Activated T-helper 1 cell treated with anti-CD3 and anti-CD28 coated beads, Interleukin-2, amount 50 U/mL, for 16 hours (primary cell): ENCODE measurements around the gene ANAPC4.

ENCODE experiments used
- DNase-seq, 2 donors: peaks; one replicate each; pipeline ENCODE4 v3.0.0-alpha.2; 2020; ENCODE audit warnings: low read depth in 1 of 2, low spot score in 1 of 2

Gene ANAPC4

DNA sequence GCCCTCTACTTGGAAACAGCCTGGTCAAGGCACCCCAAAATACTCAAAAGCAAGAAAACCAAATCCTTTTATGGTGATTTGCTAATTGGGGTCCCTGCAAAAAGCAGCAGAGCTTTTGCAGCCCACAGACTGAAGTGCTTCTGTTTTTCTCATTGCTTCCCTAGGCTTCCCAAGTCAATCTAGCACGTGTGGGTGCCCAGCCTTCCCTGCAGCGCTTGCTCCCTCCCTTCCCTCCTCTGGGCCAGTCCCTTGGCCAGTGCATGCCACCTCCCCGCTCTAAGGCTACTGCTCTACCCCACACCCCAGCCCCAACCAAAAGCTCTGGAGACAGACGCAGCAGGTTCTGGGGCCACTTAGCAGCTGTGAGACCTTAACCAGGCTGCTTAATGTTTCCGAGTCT is 53.6 kb downstream of the ANAPC4 start:
- no peak for DNase-seq

GRCh38 chr4:25433966-25434827 is 57.1 kb downstream of the ANAPC4 start:
- no peak for DNase-seq

DNA sequence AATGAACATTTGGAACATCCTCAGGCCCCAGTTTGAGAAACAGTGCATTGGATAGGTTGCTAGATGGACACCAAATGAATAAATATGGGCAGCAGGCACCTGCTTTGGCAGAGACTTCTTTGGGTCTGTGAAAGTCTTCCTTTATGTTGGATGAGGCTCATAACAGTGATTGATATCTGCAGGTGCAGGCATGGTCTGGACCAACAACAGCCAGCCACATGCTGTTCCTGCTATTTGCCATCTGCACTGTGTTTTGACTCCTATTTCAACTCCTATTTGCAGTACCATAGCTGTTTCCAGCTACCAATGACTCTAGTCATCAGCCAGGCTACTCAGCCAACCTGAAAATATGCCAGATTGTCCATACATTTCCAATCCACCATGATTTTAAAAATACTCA is 60.9 kb downstream of the ANAPC4 start:
- no peak for DNase-seq

DNA sequence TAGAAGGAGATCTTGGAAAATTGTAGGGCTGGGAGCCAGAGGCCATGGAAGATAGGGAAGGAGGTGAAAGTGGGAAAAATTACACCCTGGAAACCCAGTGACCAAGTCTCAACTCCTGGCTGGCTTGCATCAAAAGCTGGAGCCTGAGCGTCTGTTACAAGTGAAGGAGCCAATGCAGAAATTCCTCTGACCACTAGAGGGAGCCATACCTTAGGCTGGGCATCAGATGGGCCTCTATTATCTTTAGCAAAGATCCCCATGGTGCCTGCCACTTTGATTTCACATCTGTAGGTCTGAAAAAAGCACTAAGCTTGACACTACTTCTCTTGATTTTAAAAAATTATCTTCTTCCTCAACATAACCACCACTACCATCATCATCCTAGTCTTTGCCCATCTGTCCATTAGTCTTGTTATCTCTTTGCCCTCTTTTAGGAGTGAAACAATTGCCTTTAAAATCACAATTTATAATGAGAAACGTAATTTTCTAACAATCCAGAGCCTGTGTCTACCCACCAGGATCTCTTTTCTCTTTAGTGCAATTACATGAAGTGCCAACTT is 62.9 kb downstream of the ANAPC4 start:
- DNase-seq: peak in 1 of 2 donors; percentile 2

DNA sequence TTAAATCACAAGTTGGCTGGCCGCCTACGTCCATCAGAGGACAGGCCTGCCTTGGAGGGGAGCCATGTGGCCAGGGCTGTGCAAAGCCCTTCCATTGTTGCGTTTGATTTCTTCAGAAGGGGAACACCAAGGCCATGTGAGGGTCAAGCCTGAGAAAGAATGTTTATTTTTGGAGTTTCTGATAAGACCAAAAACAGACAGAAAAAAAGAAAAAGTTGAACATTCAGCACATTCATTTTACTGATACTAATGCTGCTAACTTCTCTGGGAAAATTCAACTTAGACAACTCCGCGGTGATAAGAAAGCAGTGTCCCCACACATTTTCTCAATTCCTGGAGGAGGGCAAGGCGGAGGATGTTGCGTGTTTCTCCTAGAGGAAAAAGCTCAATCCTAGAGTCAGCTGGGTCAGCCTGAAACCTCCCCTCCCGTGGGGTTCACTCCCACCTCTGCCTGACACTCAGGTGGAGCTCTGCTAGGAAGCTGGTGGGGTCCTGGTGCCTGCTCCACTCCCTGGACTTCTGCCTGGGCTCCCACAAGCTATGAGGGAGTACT is 63.5 kb downstream of the ANAPC4 start:
- DNase-seq: no peak

- no peak for DNase-seq
Observed at GRCh38 chr4:25441519-25442117, 64.6 kb downstream of the ANAPC4 start.

- DNase-seq: no peak
Observed at GRCh38 chr4:25442863-25443307, 65.8 kb downstream of the ANAPC4 start.

- DNase-seq: no peak
Observed at GRCh38 chr4:25443851-25444250, 66.8 kb downstream of the ANAPC4 start.

DNA sequence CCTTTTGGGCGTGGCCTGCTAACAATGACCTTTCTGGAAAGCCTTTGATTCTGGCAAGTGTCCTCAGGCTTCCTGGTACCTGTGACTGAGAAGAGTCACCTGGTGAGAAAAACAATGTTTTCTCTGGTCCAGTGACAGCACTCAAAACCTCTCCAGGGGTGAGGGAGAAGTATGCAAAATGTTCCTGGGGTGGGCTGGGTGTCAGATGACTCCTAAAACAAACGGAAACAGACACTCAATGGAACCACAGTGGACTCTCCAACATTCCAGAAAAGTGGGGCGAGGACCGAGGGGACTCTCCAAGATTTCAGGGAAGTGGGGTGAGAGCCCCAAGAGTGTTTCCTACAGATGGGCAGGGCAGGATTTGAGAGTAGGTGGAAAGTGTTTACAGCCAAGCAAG is 69.5 kb downstream of the ANAPC4 start:
- DNase-seq: no peak

DNA sequence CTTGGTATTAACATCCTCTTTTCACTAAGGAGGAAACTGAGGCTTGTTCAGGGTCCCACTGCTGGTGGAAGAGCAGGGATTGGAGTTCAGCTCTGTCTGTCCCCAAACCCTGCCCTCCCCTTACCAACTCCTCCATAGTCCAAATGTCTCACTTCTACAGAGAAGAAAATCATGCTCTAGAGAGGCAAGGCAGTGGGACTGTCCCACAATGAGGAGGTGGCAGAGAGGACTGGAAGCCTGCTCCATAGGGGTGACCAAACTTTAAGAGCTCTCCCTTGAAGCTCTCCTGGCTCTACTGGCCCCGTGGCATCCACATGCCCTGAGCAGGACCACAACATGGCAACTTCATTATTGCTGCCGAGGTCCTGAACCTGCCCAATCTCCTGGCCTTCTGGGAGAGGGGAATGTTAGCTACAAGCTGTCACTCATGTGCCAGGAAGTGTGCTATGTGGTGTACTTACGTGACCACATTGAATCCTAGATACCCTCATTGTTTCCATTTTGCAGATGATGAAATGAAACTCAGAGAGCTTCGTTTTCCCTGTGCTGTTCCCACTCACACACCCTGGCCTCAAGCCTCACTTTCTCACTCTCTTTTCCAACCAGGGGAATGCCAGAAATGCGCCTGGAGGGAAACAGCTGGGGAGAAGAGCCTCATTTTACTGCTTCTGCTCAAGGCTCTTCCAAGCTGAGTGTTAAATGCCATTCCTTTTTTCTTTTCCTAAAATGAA is 71.5 kb downstream of the ANAPC4 start:
- no peak for DNase-seq

DNA sequence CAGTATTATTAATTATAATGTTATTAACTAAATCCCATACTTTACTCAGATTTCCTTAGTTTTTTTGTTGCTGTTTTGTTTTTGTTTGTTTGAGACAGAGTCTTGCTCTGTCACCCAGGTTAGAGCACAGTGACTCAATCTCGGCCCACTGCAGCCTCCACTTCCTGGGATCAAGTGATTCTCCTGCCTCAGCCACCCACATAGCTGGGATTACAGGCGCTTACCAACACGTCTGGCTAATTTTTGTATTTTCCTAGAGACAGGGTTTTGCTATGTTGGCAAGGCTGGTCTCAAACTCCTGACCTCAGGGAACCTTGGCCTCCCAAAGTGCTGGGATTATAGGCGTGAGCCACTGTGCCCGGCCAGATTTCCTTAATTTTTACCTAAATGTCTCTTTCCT is 72.2 kb downstream of the ANAPC4 start:
- DNase-seq: no peak

DNA sequence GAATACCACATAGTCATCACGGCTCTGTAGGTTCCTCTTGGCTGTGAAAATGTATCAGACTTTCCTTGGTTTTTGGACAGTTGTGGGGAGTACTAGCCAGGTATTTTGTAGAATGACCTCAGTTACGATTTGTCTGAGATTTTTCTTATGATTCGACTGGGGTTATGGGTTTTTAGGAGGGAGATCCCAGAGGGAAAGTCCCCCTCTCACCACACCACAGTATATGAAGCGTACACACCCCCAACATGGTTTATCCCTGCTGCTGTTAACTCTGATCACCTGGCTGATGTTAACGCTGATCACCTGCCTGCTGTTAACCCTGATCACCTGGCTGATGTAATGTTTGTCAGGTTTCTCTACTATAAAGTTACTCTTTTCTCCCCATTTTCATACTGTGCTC is 72.6 kb downstream of the ANAPC4 start:
- no peak for DNase-seq

DNA sequence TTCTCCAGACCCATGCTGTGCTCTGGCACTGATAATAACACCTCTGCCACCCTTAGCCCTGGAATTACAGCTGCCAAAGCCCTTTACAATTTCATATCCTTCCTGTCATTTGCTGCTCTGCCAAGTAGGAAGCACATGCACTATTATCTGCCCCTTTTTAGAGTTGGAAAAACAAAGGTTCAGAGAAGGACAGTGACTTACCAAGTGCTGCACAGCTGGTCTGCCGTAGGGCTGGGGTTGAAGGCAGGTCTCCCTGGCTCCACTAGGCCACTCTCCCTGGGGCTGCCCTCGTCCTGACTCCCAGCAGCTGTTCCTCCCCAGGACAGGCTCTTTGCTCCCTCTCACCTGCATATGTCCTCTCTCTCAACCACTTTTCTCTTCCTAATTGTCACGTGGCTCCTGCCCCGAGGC is 73.4 kb downstream of the ANAPC4 start:
- DNase-seq: no peak

DNA sequence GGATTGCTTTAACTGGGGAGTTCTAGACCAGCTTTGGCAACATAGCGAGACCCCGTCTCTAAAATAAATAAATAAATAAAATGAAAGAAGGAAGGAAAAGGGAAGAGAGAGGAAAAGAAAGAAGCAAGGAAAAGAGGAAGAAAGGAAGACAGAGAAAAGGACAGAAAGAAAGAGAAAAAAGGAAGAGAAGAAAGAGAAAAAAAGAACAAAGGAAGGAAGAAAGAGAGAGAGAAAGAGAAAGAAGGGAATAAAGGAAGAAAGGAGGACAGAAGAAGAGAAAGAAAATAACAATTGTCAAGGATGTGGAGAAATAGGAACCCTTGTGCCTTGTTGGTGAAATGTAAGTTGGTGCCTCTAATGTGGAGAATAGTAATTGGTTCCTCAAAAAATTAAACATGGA is 74.6 kb downstream of the ANAPC4 start:
- no peak for DNase-seq

- no peak for DNase-seq
Observed at GRCh38 chr4:25452081-25452480, 75.0 kb downstream of the ANAPC4 start.

DNA sequence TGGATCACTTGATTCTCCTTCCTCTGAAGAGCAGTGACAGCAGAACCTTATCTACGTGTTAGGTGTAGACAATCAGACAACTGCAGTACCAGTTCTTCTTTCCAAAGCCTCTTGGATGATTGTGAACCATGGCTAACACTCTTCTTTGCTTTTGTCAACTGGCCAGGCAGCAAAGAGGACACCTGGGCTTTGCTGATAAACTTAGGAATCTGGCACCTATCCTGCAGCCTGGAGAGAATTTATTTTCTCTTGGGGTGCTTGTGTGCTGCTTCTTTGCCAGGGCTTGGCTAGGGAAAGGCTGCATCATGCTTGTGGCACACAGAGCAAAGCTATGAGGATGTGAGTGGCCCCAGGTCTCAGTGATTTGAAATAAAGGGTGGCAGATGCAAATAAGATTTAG is 77.4 kb downstream of the ANAPC4 start:
- DNase-seq: no peak

- DNase-seq: no peak
Observed at GRCh38 chr4:25457053-25457715, 80.1 kb downstream of the ANAPC4 start.

- no peak for DNase-seq
Observed at GRCh38 chr4:25466966-25467697, 90.1 kb downstream of the ANAPC4 start.

DNA sequence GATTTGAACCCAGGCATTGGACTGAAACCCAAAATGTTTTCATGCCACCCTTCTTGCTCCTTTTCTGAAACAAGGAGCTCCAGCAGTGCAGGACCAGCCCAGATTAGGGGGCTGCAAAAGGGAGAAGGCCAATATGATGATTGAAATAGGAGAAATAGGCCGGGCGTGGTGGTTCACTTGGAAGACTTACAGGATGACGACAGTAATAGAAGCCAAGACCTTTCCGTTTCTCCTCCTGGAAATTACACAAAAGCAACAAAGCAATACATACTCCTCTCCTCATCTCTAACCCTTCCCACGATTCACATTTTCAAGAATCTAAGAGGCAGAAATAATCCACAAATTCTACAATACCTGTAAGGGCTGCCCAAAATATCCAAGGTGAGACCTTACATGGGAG is 90.8 kb downstream of the ANAPC4 start:
- no peak for DNase-seq
